ENCODE results near the gene ZNF331. TPM values are rescaled to one million over a fixed set of nuclear protein-coding genes. Genes with fewer than 3 reads are reported as not detected.

Gene ZNF331
- total RNA-seq, 2 experiments from 2014 or later, result 16.2 to 23.7 TPM

DNA sequence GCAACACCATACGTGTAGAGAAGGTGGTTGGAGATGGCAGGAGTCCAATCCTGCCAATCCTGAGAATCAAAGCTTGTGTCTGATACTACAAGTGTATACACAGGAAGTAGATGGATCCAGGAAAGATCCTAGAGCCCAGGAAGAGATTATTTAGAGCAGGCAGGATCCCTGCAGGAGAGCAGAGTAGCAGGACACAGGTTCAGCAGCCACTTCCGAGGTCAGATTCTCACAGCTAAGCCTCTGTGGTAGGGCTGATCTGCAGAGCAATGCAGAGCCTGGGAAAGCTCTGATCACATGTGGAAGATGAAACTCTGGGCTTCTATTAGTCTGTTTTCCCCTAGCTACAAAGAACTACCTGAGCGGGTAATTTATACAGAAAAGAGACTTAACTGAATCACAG, 28.5 kb upstream of the ZNF331 start:
- H2AFZ ChIP-seq (ENCODE audit: low read length), result no peak overlapping the region
- no peaks in the 10 kb centered on the region for H3K9me2 ChIP-seq (ENCODE audit: insufficient read depth, low read length)
- BruUV-seq (replicated peaks), result no TSS peak
- POLR2A ChIA-PET, result no interaction called here
- H3K27ac ChIP-seq (ENCODE audit: low read depth, low read length, poor library complexity, severe bottlenecking), result no peak overlapping the region
- intact Hi-C loops (cut with micrococcal nuclease; ENCODE audit: unreplicated experiment), result loop anchor here (10.0 kb wide), 1 partner anchor 235 kb away; no protein-coding TSS in a partner anchor
- H3K4me3 ChIP-seq (ENCODE audit: low read depth, low read length, poor library complexity, severe bottlenecking), result no peak overlapping the region
- no peak for DNase-seq (ENCODE audit: low spot score)
- no peaks in the 10 kb centered on the region for H3K9me3 ChIP-seq (ENCODE audit: low read length)
- CTCF ChIA-PET (ENCODE audit: unreplicated experiment), result no interaction called here
- no peak for TF ChIP-seq EZH2phosphoT487 (IDR thresholded peaks at IDR 0.05; ENCODE audit: borderline replicate concordance, low read depth, low read length)
- TF ChIP-seq, protein P1, sequence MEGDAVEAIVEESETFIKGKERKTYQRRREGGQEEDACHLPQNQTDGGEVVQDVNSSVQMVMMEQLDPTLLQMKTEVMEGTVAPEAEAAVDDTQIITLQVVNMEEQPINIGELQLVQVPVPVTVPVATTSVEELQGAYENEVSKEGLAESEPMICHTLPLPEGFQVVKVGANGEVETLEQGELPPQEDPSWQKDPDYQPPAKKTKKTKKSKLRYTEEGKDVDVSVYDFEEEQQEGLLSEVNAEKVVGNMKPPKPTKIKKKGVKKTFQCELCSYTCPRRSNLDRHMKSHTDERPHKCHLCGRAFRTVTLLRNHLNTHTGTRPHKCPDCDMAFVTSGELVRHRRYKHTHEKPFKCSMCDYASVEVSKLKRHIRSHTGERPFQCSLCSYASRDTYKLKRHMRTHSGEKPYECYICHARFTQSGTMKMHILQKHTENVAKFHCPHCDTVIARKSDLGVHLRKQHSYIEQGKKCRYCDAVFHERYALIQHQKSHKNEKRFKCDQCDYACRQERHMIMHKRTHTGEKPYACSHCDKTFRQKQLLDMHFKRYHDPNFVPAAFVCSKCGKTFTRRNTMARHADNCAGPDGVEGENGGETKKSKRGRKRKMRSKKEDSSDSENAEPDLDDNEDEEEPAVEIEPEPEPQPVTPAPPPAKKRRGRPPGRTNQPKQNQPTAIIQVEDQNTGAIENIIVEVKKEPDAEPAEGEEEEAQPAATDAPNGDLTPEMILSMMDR (conservative IDR thresholded peaks at IDR 0.05; ENCODE audit: low read length), result no peak
- H3K36me3 ChIP-seq (ENCODE audit: insufficient read depth, low read length), result no peaks in the 10 kb centered on the region
- H3K79me2 ChIP-seq (ENCODE audit: insufficient read depth, low read depth, low read length), result no peaks in the 10 kb centered on the region
- no peak overlapping the region for H3K4me2 ChIP-seq (ENCODE audit: low read length)
- no peaks in the 10 kb centered on the region for H4K20me1 ChIP-seq (ENCODE audit: insufficient read depth, low read length)
- no peaks in the 10 kb centered on the region for H3K4me1 ChIP-seq (ENCODE audit: insufficient read depth, low read length, poor library complexity, severe bottlenecking)

DNA sequence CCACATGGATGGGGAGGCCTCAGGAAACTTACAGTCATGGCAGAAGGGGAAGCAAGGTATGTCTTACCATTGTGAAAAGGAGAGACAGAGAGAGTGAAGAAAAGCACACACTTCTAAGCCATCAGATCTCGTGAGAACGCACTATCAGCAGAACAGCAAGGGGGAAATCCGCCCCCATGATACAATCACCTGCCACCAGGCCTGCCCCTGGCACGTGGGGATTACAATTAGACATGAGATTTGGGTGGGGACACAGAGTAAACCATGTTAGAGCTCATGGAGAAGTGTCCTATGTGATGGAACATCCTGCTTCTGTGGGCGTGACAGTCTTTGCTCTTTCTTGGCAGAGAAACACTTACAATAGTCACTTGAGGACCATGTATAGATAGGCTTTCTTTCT, 28.1 kb upstream of the ZNF331 start:
- H3K27ac ChIP-seq (ENCODE audit: low read depth, low read length, poor library complexity, severe bottlenecking), result no peak overlapping the region
- no peaks in the 10 kb centered on the region for H3K9me2 ChIP-seq (ENCODE audit: insufficient read depth, low read length)
- H4K20me1 ChIP-seq (ENCODE audit: insufficient read depth, low read length), result no peaks in the 10 kb centered on the region
- intact Hi-C loops (cut with micrococcal nuclease; ENCODE audit: unreplicated experiment), result loop anchor here (10.0 kb wide), 1 partner anchor 235 kb away; no protein-coding TSS in a partner anchor
- ChIA-PET POLR2A (interaction anchor here (0.7 kb wide), 1 partner anchor 347 kb away, joined by 3 read pairs; no protein-coding TSS in a partner anchor), CTCF (ENCODE audit: unreplicated experiment) (no interaction called here)
- no peak for DNase-seq (ENCODE audit: low spot score)
- no peak overlapping the region for H3K4me2 ChIP-seq (ENCODE audit: low read length)
- H3K9me3 ChIP-seq (ENCODE audit: low read length), result no peaks in the 10 kb centered on the region
- H2AFZ ChIP-seq (ENCODE audit: low read length), result no peak overlapping the region
- TF ChIP-seq, protein P1 (conservative IDR thresholded peaks at IDR 0.05; ENCODE audit: low read length), result no peak
- TF ChIP-seq EZH2phosphoT487 (IDR thresholded peaks at IDR 0.05; ENCODE audit: borderline replicate concordance, low read depth, low read length), result no peak
- no TSS peak for BruUV-seq (replicated peaks)
- H3K36me3 ChIP-seq (ENCODE audit: insufficient read depth, low read length), result no peaks in the 10 kb centered on the region
- no peak overlapping the region for H3K4me3 ChIP-seq (ENCODE audit: low read depth, low read length, poor library complexity, severe bottlenecking)
- no peaks in the 10 kb centered on the region for H3K4me1 ChIP-seq (ENCODE audit: insufficient read depth, low read length, poor library complexity, severe bottlenecking)
- H3K79me2 ChIP-seq (ENCODE audit: insufficient read depth, low read depth, low read length), result no peaks in the 10 kb centered on the region

DNA sequence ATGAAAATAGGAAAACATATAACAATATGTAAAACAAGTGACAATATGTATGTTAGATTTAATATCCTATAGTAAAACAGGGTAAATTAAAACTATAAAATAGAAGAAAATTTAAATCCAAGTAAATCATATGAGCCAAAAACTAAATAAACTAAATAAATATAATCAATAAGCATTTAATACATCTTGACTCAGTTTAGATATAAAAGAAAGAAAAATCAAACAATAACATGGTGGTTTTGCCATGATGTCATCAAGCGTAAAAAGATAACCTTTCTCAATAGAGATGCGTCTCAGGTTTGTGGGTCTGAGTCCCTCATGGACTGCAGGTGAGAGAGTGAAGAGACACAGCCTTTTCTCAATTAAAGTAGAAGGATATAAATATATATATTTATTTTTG, 26.6 kb upstream of the ZNF331 start:
- H3K4me3 ChIP-seq (ENCODE audit: low read depth, low read length, poor library complexity, severe bottlenecking), result no peak overlapping the region
- H4K20me1 ChIP-seq (ENCODE audit: insufficient read depth, low read length), result no peaks in the 10 kb centered on the region
- DNase-seq (ENCODE audit: low spot score), result no peak
- H3K79me2 ChIP-seq (ENCODE audit: insufficient read depth, low read depth, low read length), result no peaks in the 10 kb centered on the region
- no peaks in the 10 kb centered on the region for H3K36me3 ChIP-seq (ENCODE audit: insufficient read depth, low read length)
- TF ChIP-seq EZH2phosphoT487 (IDR thresholded peaks at IDR 0.05; ENCODE audit: borderline replicate concordance, low read depth, low read length), result no peak
- no peak overlapping the region for H3K27ac ChIP-seq (ENCODE audit: low read depth, low read length, poor library complexity, severe bottlenecking)
- BruUV-seq (replicated peaks), result no TSS peak
- intact Hi-C loops (cut with micrococcal nuclease; ENCODE audit: unreplicated experiment), result no loop called here
- H2AFZ ChIP-seq (ENCODE audit: low read length), result no peak overlapping the region
- CTCF ChIA-PET (ENCODE audit: unreplicated experiment), result no interaction called here
- H3K9me3 ChIP-seq (ENCODE audit: low read length), result no peaks in the 10 kb centered on the region
- POLR2A ChIA-PET, result no interaction called here
- H3K4me1 ChIP-seq (ENCODE audit: insufficient read depth, low read length, poor library complexity, severe bottlenecking), result no peaks in the 10 kb centered on the region
- no peak overlapping the region for H3K4me2 ChIP-seq (ENCODE audit: low read length)
- no peaks in the 10 kb centered on the region for H3K9me2 ChIP-seq (ENCODE audit: insufficient read depth, low read length)

Data from OCI-LY7 (cell line).